WI38 (cell line): ENCODE measurements around the gene OGFR.

Experiments
- H3K4me3 ChIP-seq: 2 replicates; pipeline ENCODE4 v1.5.1; 2011; ENCODE audit warnings: low read depth, mild to moderate bottlenecking, control low read depth, low read length
- TF ChIP-seq, protein P1 (sequence below): IDR thresholded peaks from 2 replicates; pipeline ENCODE4 v1.5.1; 2012; ENCODE audit warnings: low read depth, mild to moderate bottlenecking, control low read depth, low read length

Gene OGFR

DNA sequence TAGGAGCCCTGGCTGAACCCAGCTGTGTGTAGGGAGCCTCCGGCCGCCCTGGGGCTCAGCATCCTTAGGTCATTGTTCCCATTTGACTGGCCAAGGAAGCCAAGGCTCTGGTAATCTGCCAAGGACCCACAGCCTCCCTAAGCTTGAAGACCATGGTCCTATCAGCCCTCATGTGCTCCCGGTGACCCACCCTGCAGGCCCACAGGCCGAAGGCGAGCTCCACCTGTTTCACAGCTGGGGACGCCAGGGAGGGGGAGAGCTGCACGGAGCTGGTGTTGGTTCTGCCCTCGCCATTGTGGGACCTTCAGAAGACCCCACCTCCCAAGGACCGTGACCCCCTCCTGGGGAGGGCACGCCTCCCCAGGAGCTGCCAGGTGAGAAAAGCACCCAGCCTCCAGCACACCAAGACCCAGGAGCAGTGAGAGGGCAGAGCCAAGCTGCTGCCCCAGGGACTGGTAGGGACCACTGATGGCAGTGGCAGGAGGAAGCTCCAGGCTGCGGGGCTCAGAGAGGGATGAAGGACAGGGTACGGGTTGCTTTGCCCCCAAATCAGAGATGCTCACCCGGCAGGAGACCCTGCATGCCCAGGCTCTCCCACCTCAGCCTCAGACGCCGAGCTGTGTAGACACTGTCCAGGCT lies 39.1 kb upstream of the OGFR start:
- H3K4me3 ChIP-seq = no peak overlapping the region
- TF ChIP-seq, protein P1, sequence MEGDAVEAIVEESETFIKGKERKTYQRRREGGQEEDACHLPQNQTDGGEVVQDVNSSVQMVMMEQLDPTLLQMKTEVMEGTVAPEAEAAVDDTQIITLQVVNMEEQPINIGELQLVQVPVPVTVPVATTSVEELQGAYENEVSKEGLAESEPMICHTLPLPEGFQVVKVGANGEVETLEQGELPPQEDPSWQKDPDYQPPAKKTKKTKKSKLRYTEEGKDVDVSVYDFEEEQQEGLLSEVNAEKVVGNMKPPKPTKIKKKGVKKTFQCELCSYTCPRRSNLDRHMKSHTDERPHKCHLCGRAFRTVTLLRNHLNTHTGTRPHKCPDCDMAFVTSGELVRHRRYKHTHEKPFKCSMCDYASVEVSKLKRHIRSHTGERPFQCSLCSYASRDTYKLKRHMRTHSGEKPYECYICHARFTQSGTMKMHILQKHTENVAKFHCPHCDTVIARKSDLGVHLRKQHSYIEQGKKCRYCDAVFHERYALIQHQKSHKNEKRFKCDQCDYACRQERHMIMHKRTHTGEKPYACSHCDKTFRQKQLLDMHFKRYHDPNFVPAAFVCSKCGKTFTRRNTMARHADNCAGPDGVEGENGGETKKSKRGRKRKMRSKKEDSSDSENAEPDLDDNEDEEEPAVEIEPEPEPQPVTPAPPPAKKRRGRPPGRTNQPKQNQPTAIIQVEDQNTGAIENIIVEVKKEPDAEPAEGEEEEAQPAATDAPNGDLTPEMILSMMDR = no peak

DNA sequence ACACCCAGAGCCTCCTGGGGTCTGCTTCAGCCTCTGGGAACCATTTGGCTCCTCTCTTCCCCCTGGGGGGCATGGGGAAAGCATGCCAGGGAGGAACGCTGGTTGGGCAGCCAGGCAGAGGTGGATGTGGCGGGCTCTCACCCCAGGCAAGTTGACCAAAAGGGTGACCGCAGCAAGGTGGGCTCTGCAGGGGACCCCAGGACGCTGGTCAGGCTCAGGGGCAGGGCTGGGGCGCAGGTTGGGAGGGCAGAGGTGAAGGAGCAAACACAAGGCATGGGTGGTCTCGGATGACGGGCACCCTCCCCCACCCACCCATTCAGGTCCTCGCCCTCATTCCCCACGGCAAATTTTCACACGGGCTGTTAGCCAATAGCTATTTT lies 38.6 kb upstream of the OGFR start:
- H3K4me3 ChIP-seq = no peak overlapping the region
- TF ChIP-seq, protein P1 = no peak

DNA sequence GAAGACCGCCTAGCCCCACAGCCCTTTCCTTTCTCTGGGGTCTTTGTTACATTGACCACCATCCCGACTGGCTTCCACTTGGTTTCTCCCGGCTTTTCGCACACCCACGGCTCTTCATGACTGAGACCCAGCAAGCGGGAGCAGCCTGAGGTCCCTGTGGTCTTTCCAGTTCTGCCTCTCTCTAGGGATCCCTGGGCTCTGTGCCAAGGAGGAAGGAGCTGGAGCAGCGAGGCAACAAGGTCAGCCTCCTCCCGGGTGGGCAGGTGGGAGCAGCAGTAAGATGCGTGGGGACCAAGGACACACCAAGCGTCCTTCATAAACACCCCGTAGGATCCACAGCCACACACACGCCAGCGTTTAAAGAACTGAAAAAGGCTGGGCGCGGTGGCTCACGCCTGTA lies 37.9 kb upstream of the OGFR start:
- no peak overlapping the region for H3K4me3 ChIP-seq
- TF ChIP-seq, protein P1 = no peak

DNA sequence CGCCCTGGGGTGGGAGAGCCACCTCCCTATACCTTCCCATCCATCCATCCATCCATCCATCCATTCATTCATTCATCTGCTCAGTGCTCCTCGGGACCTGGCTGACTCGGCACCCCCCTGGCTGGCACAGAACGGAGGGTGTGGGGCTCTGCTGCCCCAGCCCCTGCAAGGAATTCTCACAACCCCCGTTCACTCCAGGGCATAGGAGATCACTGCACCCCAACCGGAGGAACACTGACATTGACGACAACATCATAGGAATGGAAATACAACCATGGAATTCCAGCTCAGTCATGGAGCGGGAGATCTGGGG lies 36.4 kb upstream of the OGFR start:
- no peak overlapping the region for H3K4me3 ChIP-seq
- TF ChIP-seq, protein P1 = no peak

DNA sequence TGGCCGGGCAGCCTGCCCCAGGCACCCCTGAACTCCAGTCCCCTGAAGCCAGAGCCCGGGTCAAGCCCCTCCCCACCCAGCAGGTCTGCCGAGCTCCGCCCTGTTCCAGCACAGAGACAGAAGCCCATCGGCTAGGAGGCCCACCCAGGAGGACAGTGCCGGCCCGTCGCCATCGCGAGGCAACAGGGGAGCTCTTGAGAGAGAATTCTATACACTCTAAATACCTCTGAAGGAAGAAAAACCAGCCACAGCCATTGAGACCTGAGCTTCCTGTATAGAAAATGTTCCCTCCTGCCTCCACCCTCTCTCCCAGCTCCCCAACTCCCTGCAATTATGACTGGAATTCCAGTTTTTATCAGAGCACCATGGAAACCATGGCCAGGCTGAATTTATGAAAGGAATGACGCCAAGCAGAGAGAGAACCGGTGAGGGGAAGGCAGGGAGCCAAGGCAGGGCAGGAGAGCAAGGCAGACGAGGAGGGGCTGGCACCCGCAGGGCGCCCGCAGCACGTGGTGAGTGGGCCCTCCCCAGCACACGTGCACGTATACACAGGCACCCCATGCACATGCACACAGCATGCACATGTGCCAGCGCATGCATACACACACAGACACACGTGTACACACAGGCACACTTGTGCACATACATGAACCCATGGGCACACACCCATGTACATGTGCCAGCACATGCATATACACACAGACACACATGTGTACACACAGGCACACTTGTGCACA lies 35.9 kb upstream of the OGFR start:
- TF ChIP-seq, protein P1 = no peak
- no peak overlapping the region for H3K4me3 ChIP-seq

DNA sequence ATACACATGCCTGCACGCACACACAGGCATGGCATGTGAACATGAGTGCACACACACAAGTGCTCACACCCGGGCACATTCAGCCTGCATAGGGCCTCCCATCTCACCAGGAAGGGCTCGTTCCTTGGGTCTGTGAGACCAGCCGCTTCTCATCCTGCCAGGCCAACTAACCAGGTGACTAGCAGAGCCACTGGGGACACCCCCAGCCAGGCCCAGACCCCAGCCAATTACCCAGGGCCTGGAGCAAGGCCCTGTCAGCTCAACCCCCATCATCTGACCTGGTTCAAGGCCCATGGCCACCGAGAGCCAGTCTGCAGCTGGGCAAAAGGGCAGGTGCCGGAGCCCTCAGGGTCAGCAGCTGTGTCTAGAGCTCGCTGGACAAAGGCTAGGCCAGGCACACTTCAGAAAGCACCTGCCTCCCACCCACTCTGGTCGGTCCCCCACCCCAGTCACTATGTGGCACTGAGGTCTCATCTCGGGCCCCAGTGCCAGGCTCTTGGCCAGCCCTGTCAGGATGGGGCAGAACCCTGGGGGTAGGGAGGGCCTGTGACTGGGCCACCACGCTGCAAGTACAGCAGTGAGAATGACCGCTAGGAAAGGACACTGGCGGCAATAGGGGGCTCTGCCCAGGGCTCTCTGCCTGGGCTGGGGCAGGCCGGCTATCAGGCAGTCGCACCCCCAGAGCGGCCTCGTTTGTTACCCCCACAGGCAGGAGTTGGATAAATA lies 35.1 kb upstream of the OGFR start:
- H3K4me3 ChIP-seq = no peak overlapping the region
- TF ChIP-seq, protein P1 = no peak
